SK-N-MC (cell line): Measurements from ENCODE around the gene NLRP6.

Experiments
- DNase-seq: peaks from one replicate; pipeline ENCODE4 v3.0.0-alpha.2; 2011; ENCODE audit warnings: low read depth, low spot score
- H3K27ac ChIP-seq: fragments of 200-600 bp; sonication (generic); 2 replicates; pipeline ENCODE4 v1.5.1; 2016; ENCODE audit warnings: mixed run types
- H3K36me3 ChIP-seq: fragments of 200-600 bp; sonication (generic); 2 replicates; pipeline ENCODE4 v1.6.1; 2017; ENCODE audit warnings: antibody characterized with exemption, low read length, mixed read lengths; ENCODE audit not compliant: insufficient read depth
- H3K4me3 ChIP-seq: fragments of 200-600 bp; sonication (generic); 2 replicates; pipeline ENCODE4 v1.5.1; 2016
- H3K9ac ChIP-seq: fragments of 200-600 bp; sonication (generic); 2 replicates; pipeline ENCODE4 v1.8.0; 2017; ENCODE audit warnings: mixed run types, mixed read lengths; ENCODE audit not compliant: insufficient read length
- H3K9me3 ChIP-seq: fragments of 200-600 bp; sonication (generic); 2 replicates; pipeline ENCODE4 v1.6.1; 2017; ENCODE audit warnings: low read depth, mild to moderate bottlenecking, antibody characterized with exemption, low read length, moderate library complexity, mixed read lengths
- EZH2 ChIP-seq: fragments of 200-600 bp; sonication (generic); IDR thresholded peaks from one replicate; pipeline ENCODE4 v1.6.1; 2017; ENCODE audit warnings: antibody characterized with exemption
- FOXP2 ChIP-seq: optimal IDR thresholded peaks from 2 replicates; pipeline ENCODE3; 2011; ENCODE audit warnings: mild to moderate bottlenecking, moderate library complexity; ENCODE audit not compliant: insufficient read depth; ENCODE audit errors: extremely low read length, control extremely low read depth
- POLR2AphosphoS5 ChIP-seq: IDR thresholded peaks from 2 replicates; pipeline ENCODE4 v1.6.1; 2012; ENCODE audit warnings: mild to moderate bottlenecking, low read depth, low read length, borderline replicate concordance

The NLRP6 gene

DNA sequence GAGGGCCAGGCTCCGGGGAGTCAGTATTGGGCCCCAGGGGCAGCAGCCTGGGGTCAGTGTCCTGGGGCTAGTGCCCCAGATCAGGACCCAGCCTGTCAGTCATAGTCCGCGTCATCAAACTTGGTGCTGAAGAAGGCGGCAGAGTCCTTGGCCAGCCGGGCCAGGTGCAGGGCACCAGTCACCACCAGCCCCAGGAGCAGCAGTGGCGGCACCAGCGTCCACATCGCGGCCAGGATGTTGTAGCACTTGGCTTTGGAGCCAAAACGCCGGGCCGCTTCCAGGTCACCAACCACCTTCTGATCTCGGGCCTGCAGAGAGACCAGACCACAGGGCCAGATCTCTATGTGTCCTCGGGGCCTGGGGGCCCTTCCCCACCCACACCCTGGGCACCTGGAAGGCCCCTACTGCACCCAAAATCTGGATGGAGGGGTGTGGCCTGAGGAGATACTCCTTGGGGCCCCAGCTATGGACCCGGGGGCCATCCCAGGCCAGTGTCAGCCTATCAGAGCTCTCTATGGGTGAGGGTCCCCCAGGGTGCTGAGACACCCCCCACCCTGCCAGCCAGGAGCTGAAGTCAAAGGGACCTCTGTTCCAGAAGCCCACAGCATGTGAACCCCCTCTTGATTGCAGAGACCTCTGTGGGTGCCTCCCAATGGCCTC, 20.3 kb downstream of the NLRP6 start:
- no peak overlapping the region for H3K9ac ChIP-seq
- H3K27ac ChIP-seq = no peak overlapping the region
- no peak for TF ChIP-seq POLR2AphosphoS5
- no peak for TF ChIP-seq FOXP2
- no peak for TF ChIP-seq EZH2
- no peaks in the 10 kb centered on the region for H3K9me3 ChIP-seq
- no peak for DNase-seq
- H3K36me3 ChIP-seq = no peaks in the 10 kb centered on the region; the same call in 1 of the 2 replicates
- H3K4me3 ChIP-seq = no peak overlapping the region

DNA sequence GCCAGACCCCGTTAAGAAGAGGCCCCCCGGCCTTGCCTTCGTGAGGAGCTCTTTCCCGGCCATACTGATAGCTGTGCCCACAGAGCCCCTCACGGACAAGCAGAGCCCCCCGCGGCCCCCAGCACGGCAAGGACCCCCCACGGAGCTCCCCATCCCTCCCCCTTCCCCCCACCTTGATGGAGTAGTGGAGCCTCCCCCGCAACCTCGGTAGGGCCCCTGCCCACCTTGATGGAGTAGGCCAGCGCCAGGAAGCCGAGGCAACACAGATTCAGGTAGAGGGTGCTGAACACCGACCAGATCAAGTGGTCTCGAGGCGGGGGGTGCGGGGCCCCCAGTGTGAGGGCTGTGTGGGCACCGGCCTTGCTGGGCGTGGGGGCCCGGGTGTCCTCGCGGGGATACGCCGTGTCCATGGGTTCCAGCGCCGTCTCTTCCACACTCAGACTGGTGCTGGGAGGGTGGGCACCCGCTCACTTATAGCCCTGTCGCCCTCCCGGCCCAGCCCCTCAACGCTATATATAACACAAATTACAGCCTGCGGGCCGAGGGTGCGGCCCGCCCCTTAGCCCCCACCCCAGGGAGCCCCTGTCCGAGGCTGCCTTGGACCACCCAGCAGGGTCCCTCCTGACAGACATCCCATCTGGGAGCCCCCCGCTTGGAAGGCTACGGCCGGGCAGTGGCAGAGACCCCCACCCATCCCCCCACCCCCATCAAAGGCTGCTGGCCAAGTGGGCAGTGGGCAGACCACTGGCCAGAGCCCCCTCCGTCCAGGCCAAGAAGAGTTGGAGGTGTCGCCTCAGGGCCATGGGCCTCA, 21.1 kb downstream of the NLRP6 start, which contains the start of gene IFITM5:
IFITM5 (minus strand) TSS at position 446 of the 811 bp plus-strand sequence; CDS start at position 410, 36 bp downstream.
- Histone ChIP-seq H3K36me3 (no peaks in the 10 kb centered on the region), H3K4me3 (no peak within 1 kb of the TSS), H3K9me3 (no peaks in the 10 kb centered on the region), H3K27ac (no peak within 1 kb of the TSS), H3K9ac (no peak within 1 kb of the TSS)
- DNase-seq = no peak
- no peak for TF ChIP-seq POLR2AphosphoS5
- no peak for TF ChIP-seq EZH2
- TF ChIP-seq FOXP2 = no peak

DNA sequence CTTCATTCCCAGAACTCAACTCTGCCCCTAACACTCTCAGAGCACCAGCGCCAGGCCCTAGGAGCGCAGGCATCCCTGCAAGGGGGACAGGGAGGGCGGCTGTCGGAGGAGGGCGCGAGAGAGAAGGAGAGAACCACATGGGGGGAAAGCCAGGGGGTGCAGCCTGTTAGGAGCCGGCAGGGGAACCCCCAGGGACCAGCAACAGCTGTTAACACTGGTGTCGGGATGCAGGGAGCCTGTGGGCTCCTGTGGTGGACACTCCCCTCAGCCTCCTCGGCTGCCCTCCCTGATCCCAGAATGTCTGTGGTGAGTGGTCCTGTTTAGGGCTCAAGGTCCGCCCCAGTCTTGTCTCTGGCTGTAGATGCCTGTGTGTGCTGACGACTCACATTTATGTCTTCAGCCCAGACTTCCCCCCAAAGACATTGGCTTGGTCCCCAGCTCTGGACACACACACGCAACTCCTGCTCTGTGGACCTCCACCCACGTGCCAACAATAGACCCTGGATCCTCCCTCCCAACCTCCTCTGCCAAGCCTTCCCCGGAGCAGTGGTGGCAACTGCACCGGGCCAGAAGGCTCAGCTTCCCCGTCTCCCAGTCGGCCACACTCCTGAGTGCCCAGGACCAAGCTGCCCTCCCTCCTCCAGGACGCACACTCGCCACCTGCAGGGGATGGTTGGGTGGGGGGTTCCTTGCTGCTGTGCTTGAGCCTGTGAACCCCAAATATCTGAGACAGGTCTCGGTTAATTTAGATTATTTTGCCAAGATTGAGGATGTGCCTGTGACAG, 21.9 kb downstream of the NLRP6 start:
- no peak for DNase-seq

DNA sequence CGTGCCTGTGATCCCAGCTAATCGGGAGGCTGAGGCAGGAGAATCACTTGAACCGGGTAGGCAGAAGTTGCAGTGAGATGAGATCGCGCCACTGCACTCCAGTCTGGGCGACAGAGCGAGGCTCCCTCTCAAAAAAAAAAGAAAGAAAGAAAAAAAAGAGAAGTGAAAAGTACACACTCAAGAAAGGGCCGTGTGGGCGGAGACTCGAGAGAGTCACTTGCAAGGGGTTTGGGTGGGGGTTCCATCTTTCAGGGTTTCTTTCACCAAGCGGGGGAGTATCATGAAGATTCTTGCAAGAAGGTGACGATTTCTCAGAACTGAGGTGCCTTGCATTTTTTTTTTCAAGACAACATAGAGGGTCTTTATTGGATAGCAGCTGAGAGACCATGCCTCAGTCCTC, 25.2 kb downstream of the NLRP6 start:
- H3K4me3 ChIP-seq = no peak overlapping the region
- TF ChIP-seq EZH2 (no peak), FOXP2 (no peak), POLR2AphosphoS5 (no peak)
- no peaks in the 10 kb centered on the region for H3K9me3 ChIP-seq
- no peak overlapping the region for H3K9ac ChIP-seq
- no peak overlapping the region for H3K27ac ChIP-seq
- no peak for DNase-seq
- H3K36me3 ChIP-seq = no peaks in the 10 kb centered on the region

More for the DNA sequence above, 21.9 kb downstream of the NLRP6 start:
- Histone ChIP-seq H3K27ac (no peak overlapping the region), H3K9ac (no peak overlapping the region), H3K9me3 (no peaks in the 10 kb centered on the region), H3K36me3 (no peaks in the 10 kb centered on the region), H3K4me3 (no peak overlapping the region)
- TF ChIP-seq POLR2AphosphoS5 = no peak
- TF ChIP-seq FOXP2 = no peak
- no peak for TF ChIP-seq EZH2

DNA sequence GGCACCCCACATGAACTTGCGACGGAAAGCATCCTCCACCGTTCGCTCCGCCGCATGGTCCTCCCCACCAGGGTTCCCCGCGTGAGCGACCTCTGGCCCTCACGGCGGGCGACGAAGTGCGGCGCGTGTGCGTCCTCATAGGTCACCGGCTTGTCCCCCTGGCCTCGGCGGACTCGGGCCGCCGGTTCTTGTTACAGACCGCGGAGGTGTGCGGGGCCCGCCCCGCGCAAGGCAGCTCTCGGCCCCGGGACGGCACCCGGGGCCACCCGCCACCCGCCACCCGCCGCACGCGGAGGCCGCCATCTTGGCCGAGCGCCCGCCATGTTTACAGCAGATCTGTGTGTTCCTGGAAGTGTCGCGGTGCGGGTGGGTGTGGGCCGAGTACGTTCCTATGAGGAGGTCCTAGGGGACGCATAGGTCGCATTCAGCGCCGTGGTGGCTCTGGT, 25.9 kb downstream of the NLRP6 start:
- Histone ChIP-seq H3K9me3 (no peaks in the 10 kb centered on the region), H3K4me3 (no peak overlapping the region), H3K27ac (no peak overlapping the region), H3K9ac (no peak overlapping the region), H3K36me3 (no peaks in the 10 kb centered on the region)
- DNase-seq = no peak
- no peak for TF ChIP-seq POLR2AphosphoS5
- TF ChIP-seq EZH2 = no peak
- no peak for TF ChIP-seq FOXP2

DNA sequence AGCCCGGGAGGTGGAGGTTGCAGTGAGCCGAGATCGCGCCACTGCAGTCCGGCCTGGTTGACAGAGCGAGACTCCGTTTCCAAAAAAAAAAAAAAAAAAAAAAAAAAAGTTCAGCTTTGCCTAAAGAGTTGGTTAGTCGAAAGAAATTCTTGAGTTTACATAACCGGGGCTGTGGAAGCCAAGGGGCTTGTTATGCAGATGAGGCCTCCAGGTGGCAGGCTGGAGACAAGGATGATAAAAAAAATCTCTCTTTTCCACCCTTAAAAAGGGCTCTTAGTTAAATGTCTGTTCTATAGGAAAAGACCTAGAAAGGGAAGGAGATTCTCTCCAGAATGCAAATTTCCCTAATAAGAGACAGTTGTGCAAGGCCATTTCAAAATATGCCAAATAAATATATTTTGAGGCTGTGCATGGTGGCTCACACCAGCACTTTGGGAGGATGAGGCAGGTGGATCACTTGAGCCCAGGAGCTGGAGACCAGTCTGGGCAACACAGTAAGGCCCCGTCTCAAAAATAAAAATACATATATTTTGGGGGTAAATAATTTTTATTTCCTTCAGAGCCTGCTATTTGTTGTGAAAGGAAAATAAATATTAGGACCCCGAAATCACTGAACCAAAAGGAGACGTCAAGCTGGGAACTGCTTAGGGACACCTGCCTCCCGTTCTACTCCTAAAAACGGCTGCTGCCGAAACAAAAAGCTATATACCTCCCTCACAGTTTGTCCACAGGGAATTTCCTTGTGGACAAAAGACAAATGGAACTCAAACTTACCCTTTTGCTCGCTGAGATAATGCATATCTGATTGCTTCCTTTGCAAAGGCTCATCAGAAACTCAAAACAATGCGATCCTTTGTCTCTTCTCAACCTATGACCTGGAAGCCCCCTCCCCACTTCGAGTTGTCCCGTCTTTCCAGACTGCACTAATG, 27.0 kb downstream of the NLRP6 start:
- H3K4me3 ChIP-seq = no peak overlapping the region

DNA sequence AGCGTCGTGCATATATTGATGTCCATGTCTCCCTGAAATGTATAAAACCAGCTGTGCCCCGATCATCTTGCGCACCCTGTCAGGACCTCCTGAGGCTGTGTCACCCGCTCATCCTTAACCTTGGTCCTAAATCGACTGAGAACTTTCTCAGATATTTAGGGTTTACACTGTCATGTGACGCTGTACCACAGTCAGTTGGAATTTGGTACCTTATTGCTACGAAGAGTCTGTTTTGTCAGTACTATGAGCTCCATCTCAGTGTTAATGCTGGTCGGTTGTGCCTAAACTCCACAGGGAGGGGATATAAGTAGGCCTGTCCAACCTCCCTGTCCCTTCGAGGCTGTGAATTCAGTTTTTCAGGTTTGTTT, 27.6 kb downstream of the NLRP6 start:
- Histone ChIP-seq H3K36me3 (no peaks in the 10 kb centered on the region), H3K9me3 (no peaks in the 10 kb centered on the region), H3K9ac (no peak overlapping the region), H3K27ac (peak overlapping the region; percentile 4; the same call in 1 of the 2 replicates), H3K4me3 (no peak overlapping the region)
- no peak for TF ChIP-seq FOXP2
- no peak for TF ChIP-seq EZH2
- no peak for TF ChIP-seq POLR2AphosphoS5
- no peak for DNase-seq

More for the DNA sequence above, 27.0 kb downstream of the NLRP6 start:
- TF ChIP-seq EZH2 (no peak), POLR2AphosphoS5 (no peak), FOXP2 (no peak)
- Histone ChIP-seq H3K9me3 (no peaks in the 10 kb centered on the region), H3K36me3 (no peaks in the 10 kb centered on the region), H3K9ac (no peak overlapping the region), H3K27ac (0 out of 2 replicates have a peak overlapping the region, but pooled peaks have one; percentile 4)
- peak; percentile 59 for DNase-seq
